Measurements from ENCODE around the gene FKBP2.

DNA sequence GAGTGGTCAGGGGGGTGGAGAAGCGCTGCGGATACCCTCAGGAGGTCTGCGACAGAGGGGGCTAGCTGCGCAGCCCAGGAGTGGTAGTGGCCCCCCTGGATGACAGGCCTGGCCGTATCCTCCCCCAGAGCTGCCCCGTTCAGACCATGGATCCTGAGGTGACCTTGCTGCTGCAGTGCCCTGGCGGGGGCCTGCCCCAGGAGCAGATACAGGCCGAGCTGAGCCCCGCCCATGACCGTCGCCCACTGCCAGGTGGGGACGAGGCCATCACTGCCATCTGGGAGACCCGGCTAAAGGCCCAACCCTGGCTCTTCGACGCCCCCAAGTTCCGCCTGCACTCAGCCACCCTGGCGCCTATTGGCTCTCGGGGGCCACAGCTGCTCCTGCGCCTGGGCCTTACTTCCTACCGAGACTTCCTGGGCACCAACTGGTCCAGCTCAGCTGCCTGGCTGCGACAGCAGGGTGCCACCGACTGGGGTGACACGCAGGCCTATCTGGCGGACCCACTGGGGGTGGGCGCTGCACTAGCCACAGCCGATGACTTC is 14.3 kb upstream of the FKBP2 start:
- TF ChIP-seq, protein P1, sequence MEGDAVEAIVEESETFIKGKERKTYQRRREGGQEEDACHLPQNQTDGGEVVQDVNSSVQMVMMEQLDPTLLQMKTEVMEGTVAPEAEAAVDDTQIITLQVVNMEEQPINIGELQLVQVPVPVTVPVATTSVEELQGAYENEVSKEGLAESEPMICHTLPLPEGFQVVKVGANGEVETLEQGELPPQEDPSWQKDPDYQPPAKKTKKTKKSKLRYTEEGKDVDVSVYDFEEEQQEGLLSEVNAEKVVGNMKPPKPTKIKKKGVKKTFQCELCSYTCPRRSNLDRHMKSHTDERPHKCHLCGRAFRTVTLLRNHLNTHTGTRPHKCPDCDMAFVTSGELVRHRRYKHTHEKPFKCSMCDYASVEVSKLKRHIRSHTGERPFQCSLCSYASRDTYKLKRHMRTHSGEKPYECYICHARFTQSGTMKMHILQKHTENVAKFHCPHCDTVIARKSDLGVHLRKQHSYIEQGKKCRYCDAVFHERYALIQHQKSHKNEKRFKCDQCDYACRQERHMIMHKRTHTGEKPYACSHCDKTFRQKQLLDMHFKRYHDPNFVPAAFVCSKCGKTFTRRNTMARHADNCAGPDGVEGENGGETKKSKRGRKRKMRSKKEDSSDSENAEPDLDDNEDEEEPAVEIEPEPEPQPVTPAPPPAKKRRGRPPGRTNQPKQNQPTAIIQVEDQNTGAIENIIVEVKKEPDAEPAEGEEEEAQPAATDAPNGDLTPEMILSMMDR (IDR thresholded peaks at IDR 0.05) = no peak
- TF ChIP-seq EZH2 (IDR thresholded peaks at IDR 0.05) (no peak), EZH2phosphoT487 (IDR thresholded peaks at IDR 0.05) (no peak)
